Peyer's patch (tissue), 4 donors: ENCODE results near the gene BUB3.

Experiments
- CTCF ChIP-seq, 6 experiments: fragments of 450-650 bp in 4 of 6; fragments of 200-600 bp in 2 of 6; sonication (generic) in 1 of 6; IDR thresholded peaks; one replicate each; pipeline ENCODE4 v1.5.1; 2017 to 2019; ENCODE audit warnings: antibody characterized with exemption in 6 of 6, mild to moderate bottlenecking in 3 of 6, moderate library complexity in 1 of 6
- POLR2A ChIP-seq, 2 donors: fragments of 450-650 bp; IDR thresholded peaks; one replicate each; pipeline ENCODE4 v1.5.1; 2017; ENCODE audit warnings: antibody characterized with exemption in 2 of 2, mild to moderate bottlenecking in 2 of 2, moderate library complexity in 2 of 2

GRCh38 chr10:123144697-123145541, 9.3 kb upstream of the BUB3 start:
- TF ChIP-seq CTCF (IDR thresholded peaks at IDR 0.05) (no peak), POLR2A (IDR thresholded peaks at IDR 0.05) (no peak)
